ENCODE results near the gene MAP2K6.

MAP2K6 gene

DNA sequence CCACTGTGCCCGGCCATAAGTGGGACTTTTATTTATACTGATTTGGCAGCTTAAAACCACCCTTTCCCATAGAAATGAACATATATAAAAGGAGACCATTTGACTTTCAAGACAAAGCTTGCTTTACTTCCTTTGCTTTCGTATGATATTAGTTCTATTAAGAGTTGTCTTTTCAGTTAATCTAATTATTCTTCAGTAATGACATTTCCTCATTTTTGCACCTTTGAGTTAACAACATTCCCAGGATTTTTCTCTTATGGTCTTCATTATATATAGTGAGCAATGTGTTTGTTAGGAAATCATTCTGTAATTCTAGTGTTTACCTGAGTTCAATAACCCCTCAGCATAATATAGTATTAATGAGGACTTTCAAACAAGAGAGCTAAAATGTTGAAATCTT is 173.8 kb downstream of the MAP2K6 start:
- no peak for DNase-seq

- no peak for DNase-seq
These were observed 174.3 kb downstream of the MAP2K6 start for GRCh38 chr17:69588827-69589239.

- DNase-seq, result no peak
These were observed 176.2 kb downstream of the MAP2K6 start for GRCh38 chr17:69590671-69591070.

DNA sequence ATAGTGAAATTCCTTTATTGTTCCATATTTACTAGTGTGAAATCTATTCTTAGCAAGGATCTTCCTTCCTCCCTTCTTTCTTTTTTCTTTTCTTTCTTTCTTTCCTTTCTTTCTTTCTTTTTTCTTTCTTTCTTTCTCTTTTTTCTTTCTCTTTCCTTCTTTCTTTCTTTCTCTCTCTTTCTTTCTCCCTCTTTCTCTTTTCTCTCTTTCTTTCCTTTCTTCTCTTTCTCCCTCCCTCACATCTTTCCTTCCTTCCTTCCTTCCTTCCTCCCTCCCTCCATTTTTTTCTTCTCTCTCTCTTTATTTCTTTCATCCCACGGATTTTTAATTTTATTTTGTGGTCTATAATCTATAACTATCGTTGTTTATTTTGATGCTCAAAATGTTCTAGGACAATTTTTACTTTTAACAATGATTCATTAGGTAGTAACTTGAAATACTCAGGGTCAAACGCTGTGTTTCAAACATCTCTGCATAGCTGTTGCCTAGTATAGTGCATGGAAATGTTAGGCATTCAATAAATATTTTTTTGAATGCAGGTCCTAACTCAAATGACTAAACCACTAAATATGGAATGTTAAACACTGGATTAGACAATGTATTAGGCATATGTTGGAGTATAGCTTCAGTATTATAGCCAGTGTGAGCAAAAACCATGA is 178.3 kb downstream of the MAP2K6 start:
- DNase-seq, result no peak

DNA sequence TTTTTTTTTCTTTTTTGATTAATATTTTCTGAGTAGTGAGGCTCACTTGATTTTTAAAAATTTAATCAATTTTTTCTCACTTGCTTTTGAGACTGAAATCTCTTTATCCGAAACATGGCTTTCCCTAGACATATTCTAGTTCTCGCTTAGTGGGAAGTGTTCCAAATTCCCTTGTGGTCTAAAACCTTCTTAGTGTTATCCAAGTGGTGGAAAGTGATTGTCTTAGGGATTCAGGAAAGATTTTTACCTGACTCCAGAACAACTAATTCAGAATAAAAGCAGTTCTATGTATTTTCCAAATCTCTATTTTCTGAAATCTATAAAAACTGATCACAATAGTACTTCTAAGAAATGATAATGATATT is 178.8 kb downstream of the MAP2K6 start:
- no peak for DNase-seq

DNA sequence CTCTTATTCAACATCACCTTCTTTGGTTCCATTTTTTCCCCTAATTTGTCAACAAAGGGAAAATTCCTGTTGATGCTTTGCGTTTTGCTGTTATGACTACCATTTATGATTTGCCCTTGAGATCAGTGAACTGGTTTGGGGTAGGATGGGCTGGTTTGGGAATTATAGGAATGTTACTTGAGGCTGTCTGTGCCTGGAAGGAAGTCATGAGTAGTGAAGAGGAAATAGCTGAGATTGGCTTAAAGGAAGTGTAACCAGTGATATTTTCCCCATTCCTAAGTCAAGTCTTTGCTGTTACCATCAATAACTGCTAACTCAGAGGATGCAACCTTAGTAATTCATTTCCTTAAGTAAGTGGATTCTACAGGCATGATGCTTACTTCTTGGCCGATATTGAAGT is 179.2 kb downstream of the MAP2K6 start:
- DNase-seq, result no peak

- no peak for DNase-seq
These were observed 180.1 kb downstream of the MAP2K6 start for GRCh38 chr17:69594641-69595040.

DNA sequence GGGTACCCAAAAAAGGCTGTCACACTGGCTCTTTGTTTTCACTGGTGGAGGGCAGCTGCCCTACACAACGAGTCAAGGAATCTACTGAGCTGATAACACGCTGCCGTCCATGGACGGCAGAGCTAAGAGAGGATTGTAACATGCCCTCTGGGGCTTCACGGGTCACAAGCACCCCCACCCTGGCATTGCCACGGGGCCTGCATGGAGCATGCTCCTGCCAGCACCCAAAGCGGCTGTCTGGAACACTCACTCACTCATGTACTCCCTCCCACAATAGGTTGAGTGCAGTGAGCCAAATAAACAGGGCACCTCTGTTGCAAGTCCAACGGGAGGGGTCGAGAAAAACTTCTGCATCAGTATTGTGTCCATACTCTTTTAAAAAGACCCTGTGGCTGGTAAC is 181.6 kb downstream of the MAP2K6 start:
- no peak for DNase-seq

DNA sequence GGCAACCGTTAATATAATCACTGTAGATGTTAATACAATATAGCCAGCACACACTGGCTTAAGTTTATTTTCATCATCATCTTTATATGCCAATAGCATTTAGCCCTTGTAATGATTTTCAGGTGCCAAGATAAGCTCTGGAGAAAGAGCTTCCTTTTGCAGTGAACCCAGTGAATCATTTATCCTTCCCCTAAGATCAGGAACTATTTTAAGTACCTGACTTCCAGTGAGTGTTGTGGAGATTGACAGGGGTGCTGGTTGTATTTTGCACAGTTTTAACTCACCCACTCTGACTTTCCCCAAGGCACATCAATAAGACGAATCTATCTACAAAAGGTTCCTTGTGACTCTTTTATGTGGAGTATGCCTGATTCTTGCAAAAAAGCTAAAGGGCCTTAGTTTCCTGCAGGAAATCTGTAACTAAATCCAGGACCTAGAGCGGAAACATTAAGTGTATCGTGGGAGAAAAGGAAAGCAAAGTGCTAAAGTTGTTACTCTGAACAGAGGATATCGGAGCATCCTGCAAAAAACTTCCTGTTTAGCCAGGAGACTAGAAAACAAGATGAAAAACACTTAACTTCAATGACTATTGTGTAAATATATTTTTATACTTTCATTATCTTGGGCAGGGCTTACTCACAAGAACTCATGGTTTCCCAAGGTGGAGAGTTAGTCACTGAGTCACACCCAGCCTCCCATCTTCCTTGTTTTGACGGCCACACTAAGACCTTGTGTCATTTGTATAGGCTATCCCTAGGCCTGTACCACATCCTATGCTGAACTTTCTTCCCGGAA is 183.6 kb downstream of the MAP2K6 start:
- peak; percentile 26 for DNase-seq

DNA sequence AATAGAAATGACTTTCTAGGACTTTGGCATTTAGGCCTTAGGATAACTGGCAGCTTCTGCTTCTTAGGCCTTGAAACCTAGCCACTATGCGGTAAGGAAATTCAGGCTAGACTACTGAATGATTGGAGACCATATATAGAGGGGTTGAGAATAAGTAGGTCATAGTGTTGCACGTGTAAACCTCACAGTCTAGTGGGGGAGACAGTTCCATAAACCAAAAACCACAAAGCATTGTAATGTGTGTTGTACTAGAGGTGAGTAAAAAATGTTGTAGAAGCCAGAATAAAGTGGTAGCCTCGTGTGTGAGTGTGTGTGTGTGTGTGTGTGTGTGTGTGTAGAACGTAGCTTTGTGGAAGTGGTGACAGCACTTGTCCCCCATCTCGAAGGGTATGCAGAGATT is 188.5 kb downstream of the MAP2K6 start:
- no peak for DNase-seq
